Keratinocyte (primary cell): Measurements from ENCODE around the gene MAP2K5. TPM values are rescaled to one million over a fixed set of nuclear protein-coding genes. Genes with fewer than 3 reads are reported as not detected.

Experiments
- DNase-seq: peaks from one replicate; pipeline ENCODE4 v3.0.0-alpha.2; 2011; ENCODE audit warnings: low read depth, missing footprints, low spot score
- FAIRE-seq: peaks from 2 replicates; lab custom pipeline; 2011; peaks lifted over from hg19 to GRCh38; lab: Jason Lieb, UNC
- H2AFZ ChIP-seq: 2 replicates; pipeline ENCODE4 v1.6.0; 2012; ENCODE audit warnings: low read length, control low read depth, inconsistent platforms; ENCODE audit not compliant: control insufficient read depth
- H3K27ac ChIP-seq: 2 replicates; pipeline ENCODE4 v1.5.1; 2011; ENCODE audit warnings: low read length; ENCODE audit not compliant: control insufficient read depth, insufficient read depth
- H3K27me3 ChIP-seq: 3 replicates; pipeline ENCODE4 v1.6.0; 2011; ENCODE audit warnings: low read length; ENCODE audit not compliant: control insufficient read depth, insufficient read depth; ENCODE audit errors: extremely low read depth
- H3K36me3 ChIP-seq, 2 experiments: 2 replicates in 1 of 2; 3 replicates in 1 of 2; pipeline ENCODE4 v1.5.1; 2011; ENCODE audit warnings: low read length in 2 of 2, mild to moderate bottlenecking in 1 of 2; ENCODE audit not compliant: control insufficient read depth in 2 of 2, insufficient read depth in 2 of 2; ENCODE audit errors: extremely low read depth in 1 of 2
- H3K4me1 ChIP-seq: 3 replicates; pipeline ENCODE4 v1.5.1; 2011; ENCODE audit warnings: low read length; ENCODE audit not compliant: control insufficient read depth, insufficient read depth; ENCODE audit errors: extremely low read depth
- H3K4me2 ChIP-seq: 3 replicates; pipeline ENCODE4 v1.6.0; 2011; ENCODE audit warnings: low read depth, low read length; ENCODE audit not compliant: control insufficient read depth, insufficient read depth; ENCODE audit errors: extremely low read depth
- H3K4me3 ChIP-seq, 3 experiments: fragments of 200-600 bp in 1 of 3; sonication (generic) in 1 of 3; 2 replicates in 2 of 3; 3 replicates in 1 of 3; pipeline ENCODE4 v1.5.1; 2011 to 2016; ENCODE audit warnings: low read length in 3 of 3, mild to moderate bottlenecking in 3 of 3, control low read depth in 2 of 3, inconsistent platforms in 1 of 3, low read depth in 1 of 3, mixed read lengths in 1 of 3, mixed run types in 1 of 3, moderate library complexity in 1 of 3; ENCODE audit not compliant: control insufficient read depth in 2 of 3, insufficient read depth in 2 of 3; ENCODE audit errors: extremely low read depth in 1 of 3
- H3K79me2 ChIP-seq: 2 replicates; pipeline ENCODE4 v1.6.0; 2012; ENCODE audit warnings: low read length; ENCODE audit not compliant: control insufficient read depth, insufficient read depth
- H3K9ac ChIP-seq: 3 replicates; pipeline ENCODE4 v1.6.0; 2011; ENCODE audit warnings: low read length; ENCODE audit not compliant: control insufficient read depth, insufficient read depth; ENCODE audit errors: extremely low read depth
- H3K9me1 ChIP-seq: 3 replicates; pipeline ENCODE4 v1.6.0; 2011; ENCODE audit warnings: low read length; ENCODE audit not compliant: control insufficient read depth, insufficient read depth; ENCODE audit errors: extremely low read depth
- H3K9me3 ChIP-seq: 2 replicates; pipeline ENCODE4 v1.5.1; 2012; ENCODE audit warnings: low read depth, low read length; ENCODE audit not compliant: control insufficient read depth
- H4K20me1 ChIP-seq: 3 replicates; pipeline ENCODE4 v1.6.0; 2011; ENCODE audit warnings: low read length; ENCODE audit not compliant: control insufficient read depth, insufficient read depth; ENCODE audit errors: extremely low read depth
- CTCF ChIP-seq, 3 experiments: IDR thresholded peaks in 1 of 3; conservative IDR thresholded peaks in 1 of 3; optimal IDR thresholded peaks in 1 of 3; 2 replicates in 2 of 3; 3 replicates in 1 of 3; pipeline versions ENCODE3 to v1.5.1; 2011; ENCODE audit warnings: low read length in 3 of 3, mild to moderate bottlenecking in 3 of 3, moderate library complexity in 2 of 3, control low read depth in 1 of 3, inconsistent platforms in 1 of 3; ENCODE audit not compliant: insufficient read depth in 2 of 3; ENCODE audit errors: extremely low read depth in 1 of 3
- EZH2 ChIP-seq: IDR thresholded peaks from one replicate; pipeline ENCODE4 v1.6.1; 2012; ENCODE audit warnings: inconsistent platforms, mild to moderate bottlenecking, low read length, moderate library complexity
- dilution Hi-C: fragments of 300-500 bp; cut with MboI; formaldehyde crosslinking; loops from one replicate; pipeline ENCODE4 v1.7.0; 2020; ENCODE audit warnings: low sequenced_read_pairs; ENCODE audit not compliant: extremely low pct_ligation_motif_present
- polyA plus RNA-seq, 5 experiments: library from polyadenylated mRNA; depleted of rRNA in 3 of 5; stranded (reverse) in 3 of 5; stranded (forward) in 1 of 5; unstranded in 1 of 5; fragments of >200 nt; gene quantifications; 1 replicate in 1 of 5; 2 replicates in 3 of 5; 3 replicates in 1 of 5; pipeline versions ENCODE4 v1.2.1 to v1.2.3, GENCODE V29; 2011 to 2012; ENCODE audit warnings: missing spikeins in 2 of 5, low read depth in 1 of 5, low replicate concordance in 1 of 5

MAP2K5 gene
- polyA plus RNA-seq, 1 donor (not counting 4 experiments of a cell fraction or from before 2014, with no cell fraction given): 3.6 TPM

- FAIRE-seq: no peak
These were observed 270.7 kb downstream of the MAP2K5 start for GRCh38 chr15:67813104-67813634.

GRCh38 chr15:67815036-67815592, 272.6 kb downstream of the MAP2K5 start:
- TF ChIP-seq EZH2 (no peak), CTCF (optimal IDR thresholded peaks at IDR 0.05 in 1 of 3, IDR thresholded peaks at IDR 0.05 in 1 of 3, conservative IDR thresholded peaks at IDR 0.05 in 1 of 3; ENCODE audit: extremely low read depth in 1 of 3, insufficient read depth in 2 of 3, low read length in 3 of 3) (no peak)
- FAIRE-seq (no peak), DNase-seq (no peak)
- Histone ChIP-seq H3K9ac (no peak overlapping the region), H3K9me3 (no peaks in the 10 kb centered on the region), H3K36me3 (no peaks in the 10 kb centered on the region), H3K4me2 (no peak overlapping the region), H3K4me1 (no peaks in the 10 kb centered on the region), H3K27me3 (peaks cover 27% of the 10 kb centered on the region), H3K27ac (no peak overlapping the region), H2AFZ (no peak overlapping the region), H4K20me1 (no peaks in the 10 kb centered on the region), H3K9me1 (no peaks in the 10 kb centered on the region), H3K79me2 (no peaks in the 10 kb centered on the region), H3K4me3 (no peak overlapping the region)
- dilution Hi-C loops: no loop called here

More at GRCh38 chr15:67813104-67813634, 270.7 kb downstream of the MAP2K5 start:
- H2AFZ ChIP-seq: no peak overlapping the region
- DNase-seq: no peak
- TF ChIP-seq EZH2 (no peak), CTCF (optimal IDR thresholded peaks at IDR 0.05 in 1 of 3, IDR thresholded peaks at IDR 0.05 in 1 of 3, conservative IDR thresholded peaks at IDR 0.05 in 1 of 3; ENCODE audit: extremely low read depth in 1 of 3, insufficient read depth in 2 of 3, low read length in 3 of 3) (no peak)
- peaks cover 10% of the 10 kb centered on the region for H3K27me3 ChIP-seq
- H4K20me1 ChIP-seq: no peaks in the 10 kb centered on the region
- H3K36me3 ChIP-seq: no peaks in the 10 kb centered on the region
- H3K79me2 ChIP-seq: no peaks in the 10 kb centered on the region
- H3K4me3 ChIP-seq: no peak overlapping the region
- no peaks in the 10 kb centered on the region for H3K9me1 ChIP-seq
- no peaks in the 10 kb centered on the region for H3K4me1 ChIP-seq
- H3K9ac ChIP-seq: no peak overlapping the region
- H3K4me2 ChIP-seq: no peak overlapping the region
- dilution Hi-C loops: no loop called here
- no peaks in the 10 kb centered on the region for H3K9me3 ChIP-seq
- H3K27ac ChIP-seq: no peak overlapping the region
